ENCODE data around the gene APOC3.

- TF ChIP-seq CTCF (IDR thresholded peaks at IDR 0.05) (no peak), POLR2A (IDR thresholded peaks at IDR 0.05) (no peak)
These were observed 8.8 kb downstream of the APOC3 start for GRCh38 chr11:116838321-116839084.
